ENCODE data around the gene TOP2B. TPM values are rescaled to one million over a fixed set of nuclear protein-coding genes. Genes with fewer than 3 reads are reported as not detected.

The TOP2B gene
- total RNA-seq, 1 experiment from 2014 or later, result 87.7 TPM

GRCh38 chr3:25648925-25649830, 15.5 kb downstream of the TOP2B start:
- DNase-seq (ENCODE audit: low read depth, low spot score), result no peak
- in situ Hi-C loops (cut with HindIII; ENCODE audit: low pct_unique_long_range_greater_than_20kb, low sequenced_read_pairs), result no loop called here

GRCh38 chr3:25648107-25648535, 16.6 kb downstream of the TOP2B start:
- peak; percentile 88 for DNase-seq (ENCODE audit: low read depth, low spot score)
- in situ Hi-C loops (cut with HindIII; ENCODE audit: low pct_unique_long_range_greater_than_20kb, low sequenced_read_pairs), result no loop called here

DNA sequence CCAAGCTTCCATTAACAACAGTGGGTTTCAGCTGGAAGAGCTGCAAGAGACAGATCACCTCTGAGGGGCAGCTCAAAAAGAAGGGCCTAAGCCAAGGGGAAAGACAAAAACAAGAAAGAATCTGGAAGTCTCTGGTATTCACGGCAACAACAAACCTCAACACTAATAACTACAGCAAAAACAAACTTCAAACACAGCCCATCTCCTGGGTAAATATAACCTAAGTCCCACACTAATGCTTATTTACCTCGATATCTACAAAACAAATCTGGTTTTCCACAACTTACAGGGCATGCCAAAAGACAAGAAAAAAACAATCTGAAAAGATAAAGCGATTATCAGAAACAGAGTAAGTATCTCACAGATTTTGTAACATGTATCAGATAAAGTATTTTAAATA, 29.7 kb downstream of the TOP2B start:
- in situ Hi-C loops (cut with HindIII; ENCODE audit: low pct_unique_long_range_greater_than_20kb, low sequenced_read_pairs), result no loop called here
- no peak for DNase-seq (ENCODE audit: low read depth, low spot score)

GRCh38 chr3:25633919-25634318, 30.8 kb downstream of the TOP2B start:
- in situ Hi-C loops (cut with HindIII; ENCODE audit: low pct_unique_long_range_greater_than_20kb, low sequenced_read_pairs), result no loop called here
- no peak for DNase-seq (ENCODE audit: low read depth, low spot score)

- no peak for DNase-seq (ENCODE audit: low read depth, low spot score)
- in situ Hi-C loops (cut with HindIII; ENCODE audit: low pct_unique_long_range_greater_than_20kb, low sequenced_read_pairs), result no loop called here
Observed at GRCh38 chr3:25631989-25632388, 32.7 kb downstream of the TOP2B start.

- in situ Hi-C loops (cut with HindIII; ENCODE audit: low pct_unique_long_range_greater_than_20kb, low sequenced_read_pairs), result no loop called here
- DNase-seq (ENCODE audit: low read depth, low spot score), result no peak
Observed at GRCh38 chr3:25621087-25621486, 43.6 kb downstream of the TOP2B start.

- no peak for DNase-seq (ENCODE audit: low read depth, low spot score)
- in situ Hi-C loops (cut with HindIII; ENCODE audit: low pct_unique_long_range_greater_than_20kb, low sequenced_read_pairs), result no loop called here
Observed at GRCh38 chr3:25620493-25620892, 44.2 kb downstream of the TOP2B start.

GRCh38 chr3:25619382-25619781, 45.3 kb downstream of the TOP2B start:
- no peak for DNase-seq (ENCODE audit: low read depth, low spot score)
- in situ Hi-C loops (cut with HindIII; ENCODE audit: low pct_unique_long_range_greater_than_20kb, low sequenced_read_pairs), result no loop called here

DNA sequence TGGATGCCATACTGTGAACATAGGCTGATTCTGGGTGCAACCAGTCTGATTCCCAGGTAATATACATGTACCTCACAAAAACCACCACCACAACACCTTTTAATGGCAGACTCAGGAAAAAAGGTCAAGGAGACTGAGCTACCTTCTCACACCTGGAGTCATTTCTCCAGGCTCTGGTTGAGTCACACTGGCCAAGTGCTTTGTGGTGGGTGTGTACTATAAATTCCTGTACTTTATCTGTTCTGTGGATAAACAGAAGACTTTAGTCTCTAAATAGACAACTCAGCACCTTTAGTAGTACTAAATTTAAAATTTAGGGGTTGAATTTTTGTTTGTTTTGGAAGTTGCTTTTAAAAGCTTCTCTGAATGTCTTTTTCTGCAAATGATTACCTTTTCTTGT, 46.7 kb downstream of the TOP2B start:
- no peak for DNase-seq (ENCODE audit: low read depth, low spot score)
- in situ Hi-C loops (cut with HindIII; ENCODE audit: low pct_unique_long_range_greater_than_20kb, low sequenced_read_pairs), result no loop called here

- in situ Hi-C loops (cut with HindIII; ENCODE audit: low pct_unique_long_range_greater_than_20kb, low sequenced_read_pairs), result no loop called here
- no peak for DNase-seq (ENCODE audit: low read depth, low spot score)
Observed at GRCh38 chr3:25611193-25611592, 53.5 kb downstream of the TOP2B start.

GRCh38 chr3:25610779-25611178, 53.9 kb downstream of the TOP2B start:
- in situ Hi-C loops (cut with HindIII; ENCODE audit: low pct_unique_long_range_greater_than_20kb, low sequenced_read_pairs), result no loop called here
- no peak for DNase-seq (ENCODE audit: low read depth, low spot score)

DNA sequence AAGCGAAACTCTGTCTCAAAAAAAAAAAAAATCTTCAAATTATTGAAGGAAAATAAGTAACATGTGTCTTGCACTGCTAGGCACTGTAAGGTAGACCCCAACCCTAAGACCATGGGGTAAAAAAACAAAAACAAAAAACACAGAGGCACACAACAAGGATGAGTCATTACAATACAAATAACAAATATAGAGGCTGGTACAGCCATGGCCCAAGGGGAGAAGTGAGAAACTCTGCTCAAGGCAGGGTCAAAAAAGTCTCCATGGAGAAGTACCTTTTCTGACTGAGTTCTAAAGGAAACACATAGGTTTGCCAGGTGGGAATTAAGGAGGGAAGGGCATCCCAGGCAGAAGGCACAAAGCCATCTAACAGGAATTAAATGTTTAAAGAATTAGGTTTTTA, 54.5 kb downstream of the TOP2B start:
- in situ Hi-C loops (cut with HindIII; ENCODE audit: low pct_unique_long_range_greater_than_20kb, low sequenced_read_pairs), result no loop called here
- DNase-seq (ENCODE audit: low read depth, low spot score), result no peak

- in situ Hi-C loops (cut with HindIII; ENCODE audit: low pct_unique_long_range_greater_than_20kb, low sequenced_read_pairs), result no loop called here
- no peak for DNase-seq (ENCODE audit: low read depth, low spot score)
Observed at GRCh38 chr3:25604107-25604805, 60.5 kb downstream of the TOP2B start.

- DNase-seq (ENCODE audit: low read depth, low spot score), result peak; percentile 39
- in situ Hi-C loops (cut with HindIII; ENCODE audit: low pct_unique_long_range_greater_than_20kb, low sequenced_read_pairs), result no loop called here
Observed at GRCh38 chr3:25603703-25604102, 61.0 kb downstream of the TOP2B start.

GRCh38 chr3:25597535-25598101, 67.1 kb downstream of the TOP2B start:
- in situ Hi-C loops (cut with HindIII; ENCODE audit: low pct_unique_long_range_greater_than_20kb, low sequenced_read_pairs), result no loop called here
- no peak for DNase-seq (ENCODE audit: low read depth, low spot score)

GRCh38 chr3:25594007-25594502, 70.7 kb downstream of the TOP2B start:
- in situ Hi-C loops (cut with HindIII; ENCODE audit: low pct_unique_long_range_greater_than_20kb, low sequenced_read_pairs), result no loop called here
- peak; percentile 80 for DNase-seq (ENCODE audit: low read depth, low spot score)

DNA sequence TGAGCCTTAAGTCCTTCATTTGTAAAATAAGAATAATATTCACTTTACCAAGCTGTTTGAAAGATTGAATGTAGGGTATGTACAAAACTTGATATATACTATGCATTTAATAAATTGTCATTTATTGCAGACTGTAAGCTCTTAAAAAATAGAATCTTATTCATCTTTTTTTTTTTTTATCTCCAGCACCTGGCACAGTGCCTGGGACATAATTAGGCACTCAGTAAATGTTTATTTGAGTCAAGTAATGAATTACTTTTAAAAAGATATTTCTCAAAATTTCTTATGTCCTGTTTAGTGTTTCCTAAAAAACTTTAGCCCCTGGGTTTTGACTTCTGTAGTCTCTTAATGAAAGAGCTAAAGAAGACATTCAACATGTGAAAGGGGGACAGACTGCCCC, 71.7 kb downstream of the TOP2B start:
- in situ Hi-C loops (cut with HindIII; ENCODE audit: low pct_unique_long_range_greater_than_20kb, low sequenced_read_pairs), result no loop called here
- DNase-seq (ENCODE audit: low read depth, low spot score), result no peak

GRCh38 chr3:25592510-25592968, 72.2 kb downstream of the TOP2B start:
- DNase-seq (ENCODE audit: low read depth, low spot score), result peak; percentile 39
- in situ Hi-C loops (cut with HindIII; ENCODE audit: low pct_unique_long_range_greater_than_20kb, low sequenced_read_pairs), result no loop called here
